NB4 (cell line): ENCODE measurements around the gene SNRK.

Source experiments
- DNase-seq: peaks from one replicate; pipeline ENCODE4 v3.0.0; 2010; ENCODE audit warnings: low read depth
- H3K4me3 ChIP-seq: one replicate; pipeline ENCODE4 v1.5.1; 2011; ENCODE audit warnings: mild to moderate bottlenecking, low read depth, low read length, moderate library complexity
- CTCF ChIP-seq: IDR thresholded peaks from one replicate; pipeline ENCODE4 v1.5.1; 2012; ENCODE audit warnings: low read depth, low read length
- MAX ChIP-seq: IDR thresholded peaks from 2 replicates; pipeline ENCODE4 v1.6.1; 2011; ENCODE audit warnings: low read depth, low read length
- MYC ChIP-seq: IDR thresholded peaks from 2 replicates; pipeline ENCODE4 v1.6.1; 2011; ENCODE audit warnings: low read depth, low read length
- POLR2A ChIP-seq: IDR thresholded peaks from 2 replicates; pipeline ENCODE4 v1.6.1; 2011; ENCODE audit warnings: mild to moderate bottlenecking; ENCODE audit not compliant: insufficient read length; ENCODE audit errors: extremely low read depth

SNRK gene

GRCh38 chr3:43290956-43291355, 4.6 kb downstream of the SNRK start:
- DNase-seq: peak; percentile 46
- TF ChIP-seq MAX (no peak), MYC (no peak), POLR2A (no peak), CTCF (no peak)
- peak overlapping the region; percentile 96 for H3K4me3 ChIP-seq

- H3K4me3 ChIP-seq: peak overlapping the region; percentile 96
- DNase-seq: no peak
- TF ChIP-seq POLR2A (no peak), CTCF (no peak), MYC (no peak), MAX (no peak)
Measured at GRCh38 chr3:43291546-43291945, 5.2 kb downstream of the SNRK start.

GRCh38 chr3:43294975-43295374, 8.6 kb downstream of the SNRK start:
- TF ChIP-seq MAX: no peak
- TF ChIP-seq CTCF: no peak
- no peak for TF ChIP-seq POLR2A
- no peak for TF ChIP-seq MYC
- DNase-seq: no peak
- H3K4me3 ChIP-seq: no peak overlapping the region

GRCh38 chr3:43296565-43296964, 10.2 kb downstream of the SNRK start:
- peak overlapping the region; percentile 53 for H3K4me3 ChIP-seq
- DNase-seq: peak; percentile 90
- TF ChIP-seq CTCF (no peak), MAX (peak; percentile 90), MYC (peak; percentile 88), POLR2A (peak; percentile 54)

- no peak for TF ChIP-seq CTCF
- TF ChIP-seq POLR2A: no peak
- no peak for TF ChIP-seq MAX
- TF ChIP-seq MYC: no peak
- H3K4me3 ChIP-seq: no peak overlapping the region
- DNase-seq: no peak
Measured at GRCh38 chr3:43298292-43298691, 12.0 kb downstream of the SNRK start.

GRCh38 chr3:43298761-43299160, 12.4 kb downstream of the SNRK start:
- TF ChIP-seq POLR2A (no peak), MYC (no peak), MAX (no peak), CTCF (no peak)
- DNase-seq: no peak

More at GRCh38 chr3:43298761-43299160, 12.4 kb downstream of the SNRK start:
- no peak overlapping the region for H3K4me3 ChIP-seq
